Liver (tissue), 3 donors: Measurements from ENCODE around the gene RAB14.

ENCODE experiments used
- CTCF ChIP-seq: fragments of 150-350 bp; IDR thresholded peaks from 2 replicates; pipeline ENCODE4 v1.5.1; 2017; ENCODE audit warnings: improper control_type of control experiment, low read depth, low read length; ENCODE audit not compliant: missing input control
- REST ChIP-seq: IDR thresholded peaks from 2 replicates; pipeline ENCODE4 v1.6.1; 2016; ENCODE audit warnings: antibody characterized with exemption, mild to moderate bottlenecking
- SP1 ChIP-seq: IDR thresholded peaks from 2 replicates; pipeline ENCODE4 v1.6.1; 2018; ENCODE audit warnings: antibody characterized with exemption, mild to moderate bottlenecking
- donor health status: healthy.
- donor health status: healthy.

GRCh38 chr9:121194730-121195129, 6.9 kb downstream of the RAB14 start:
- TF ChIP-seq REST (no peak), CTCF (no peak), SP1 (no peak)
